CMK (cell line): ENCODE data around the gene RCHY1.
"Not testable (repeated sequence)": the region's sequence is repeated elsewhere in the genome, so short reads cannot be mapped to it uniquely, and the experiment has no call there.

Experiments used
- DNase-seq: peaks from one replicate; pipeline ENCODE4 v3.0.0-alpha.2; 2010; ENCODE audit warnings: low read depth

RCHY1 gene

DNA sequence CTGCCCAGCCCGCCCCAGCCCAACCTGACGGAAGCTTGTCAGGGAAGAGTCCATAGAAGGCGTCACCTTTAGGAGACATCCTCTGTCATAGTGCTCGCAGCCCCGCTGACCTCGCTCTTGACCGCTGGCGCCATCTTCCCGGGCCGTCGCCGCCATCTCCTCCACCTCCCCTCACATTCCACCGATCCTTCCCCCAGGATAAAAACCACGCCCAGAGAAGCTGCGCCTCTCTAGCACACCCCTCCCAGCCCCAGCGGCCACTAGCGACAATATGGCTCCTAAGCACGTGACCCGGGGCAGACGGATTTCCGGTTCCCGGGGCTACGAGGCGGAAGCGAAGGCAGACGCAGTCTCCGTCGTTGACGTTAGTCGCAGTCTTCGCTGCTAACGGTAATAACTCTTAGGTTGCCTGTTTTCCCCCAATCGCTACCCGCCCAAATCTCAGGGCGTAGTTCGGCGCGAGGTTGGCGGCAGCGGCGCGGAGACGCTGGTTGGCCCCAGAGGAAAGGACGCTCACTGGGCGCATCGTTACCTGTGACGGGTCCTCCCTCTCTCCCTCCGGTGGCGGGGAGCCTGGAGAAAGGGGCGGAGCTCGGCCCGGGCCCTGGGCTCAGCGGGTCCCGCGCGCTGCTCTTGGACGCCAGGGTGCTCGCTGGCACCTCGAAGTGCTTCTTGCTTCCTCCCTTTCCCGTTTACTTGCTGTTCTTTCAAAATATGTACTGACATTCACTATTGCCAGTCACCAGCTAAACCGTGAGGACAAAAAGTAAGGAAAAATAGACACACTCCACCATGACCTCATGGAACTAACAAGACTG lies at the start of gene RCHY1, which contains the start of gene THAP6:
Gene RCHY1 (minus strand): TSS at position 273 of the 818 bp plus-strand sequence. CDS start 117 bp downstream, at position 156.
Gene THAP6 (plus strand): TSS at position 343 of the 818 bp plus-strand sequence. CDS start 980 bp downstream, outside the sequence.
- DNase-seq, result peak; percentile 80

DNA sequence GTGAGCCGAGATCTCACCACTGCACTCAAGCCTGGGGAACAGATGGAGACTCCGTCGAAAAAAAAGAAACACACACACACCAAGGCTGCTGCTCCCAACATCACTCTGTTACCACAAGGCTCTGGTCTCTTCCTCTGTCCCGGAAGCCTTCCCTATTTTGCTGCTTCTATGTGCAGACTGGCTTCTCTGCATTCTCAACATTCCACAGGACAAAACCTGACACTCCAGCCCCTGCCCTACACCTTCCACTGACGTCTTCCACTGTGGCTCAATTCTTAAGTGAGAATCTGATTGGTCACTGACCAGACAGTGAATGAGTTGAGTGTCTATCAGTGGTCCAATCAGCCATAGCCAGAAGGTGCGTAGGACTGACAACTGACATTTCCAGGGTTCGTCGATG lies 47.6 kb upstream of the RCHY1 start:
- DNase-seq, result no peak

DNA sequence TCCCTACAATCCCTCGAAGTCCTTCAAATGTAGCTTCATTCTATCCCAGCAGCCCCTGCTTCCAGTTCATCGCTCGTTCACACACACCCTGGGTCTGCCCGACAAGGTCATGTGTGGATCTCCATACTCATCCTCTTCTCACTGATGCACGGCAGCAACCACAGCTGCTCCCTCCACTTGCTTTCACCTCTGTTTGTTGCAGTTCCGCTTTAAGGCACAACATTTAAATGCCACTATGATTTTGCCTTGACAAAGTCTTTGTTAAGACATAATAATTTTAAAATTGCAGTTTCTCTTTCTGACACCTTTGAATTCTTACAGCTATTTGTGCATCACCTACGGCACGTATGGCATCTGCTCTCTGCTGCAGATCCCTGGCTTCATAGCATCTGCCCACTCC lies 43.5 kb upstream of the RCHY1 start:
- no peak for DNase-seq

DNA sequence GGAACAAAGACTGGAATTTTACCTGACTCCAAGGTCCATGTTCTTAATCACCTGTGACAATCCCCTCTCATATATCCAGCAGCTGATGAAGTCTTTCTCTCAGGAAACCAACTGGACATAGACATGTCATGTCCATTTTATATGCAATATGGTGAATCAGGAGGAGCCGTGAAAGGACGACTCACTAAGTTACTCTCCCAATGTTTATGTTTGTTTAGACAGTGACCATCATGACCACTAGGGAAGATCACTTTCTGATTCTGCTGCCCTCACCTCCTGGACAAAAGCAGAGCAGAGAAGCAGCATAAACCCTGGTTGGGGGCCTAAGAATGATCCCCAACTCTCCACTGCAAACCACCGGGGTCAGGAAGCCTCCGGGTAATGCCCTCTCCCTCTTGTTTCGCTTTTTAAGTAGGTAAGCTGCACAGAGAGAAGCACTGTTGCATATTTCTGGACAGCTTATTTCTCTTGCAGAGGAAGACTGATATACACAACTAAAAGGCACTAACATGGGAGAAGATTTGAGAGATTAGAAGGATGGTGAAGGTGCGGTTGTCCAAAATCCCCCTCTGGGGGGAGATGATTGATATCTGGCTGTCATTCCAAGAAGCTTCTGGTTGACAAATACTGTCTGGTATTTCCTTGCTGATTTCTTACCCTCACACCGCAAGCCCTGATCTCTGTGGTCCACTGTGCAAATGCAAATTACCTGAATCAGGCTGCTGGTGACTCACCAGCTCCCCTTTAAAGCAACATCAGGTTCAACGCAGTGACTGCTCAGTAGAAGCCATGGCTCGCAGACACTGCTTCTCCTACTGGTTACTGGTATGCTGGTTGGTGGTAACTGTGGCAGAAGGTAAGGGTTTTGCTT lies 41.3 kb upstream of the RCHY1 start, which contains the start of gene ODAPH:
Gene ODAPH (plus strand): TSS at position 773 of the 871 bp plus-strand sequence. CDS start 17 bp downstream, at position 790.
- no peak for DNase-seq

DNA sequence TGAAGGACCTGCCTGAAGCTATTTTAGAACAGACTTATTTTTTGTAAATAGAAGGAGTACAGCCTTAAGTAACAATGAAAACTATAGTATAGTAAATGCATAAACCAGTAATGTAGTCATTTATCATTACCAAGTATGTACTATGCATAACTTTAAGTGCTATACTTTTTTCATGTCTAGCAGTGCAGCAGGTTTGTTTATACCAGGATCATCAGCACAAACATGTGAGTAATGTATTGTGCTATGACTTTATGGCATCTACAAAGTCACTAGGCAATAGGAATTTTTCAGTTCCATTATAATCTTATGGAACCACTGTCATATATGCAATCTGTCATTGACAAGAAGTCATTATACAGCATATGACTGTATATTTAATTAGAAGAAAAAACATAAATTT lies 38.2 kb upstream of the RCHY1 start:
- DNase-seq, result no peak

DNA sequence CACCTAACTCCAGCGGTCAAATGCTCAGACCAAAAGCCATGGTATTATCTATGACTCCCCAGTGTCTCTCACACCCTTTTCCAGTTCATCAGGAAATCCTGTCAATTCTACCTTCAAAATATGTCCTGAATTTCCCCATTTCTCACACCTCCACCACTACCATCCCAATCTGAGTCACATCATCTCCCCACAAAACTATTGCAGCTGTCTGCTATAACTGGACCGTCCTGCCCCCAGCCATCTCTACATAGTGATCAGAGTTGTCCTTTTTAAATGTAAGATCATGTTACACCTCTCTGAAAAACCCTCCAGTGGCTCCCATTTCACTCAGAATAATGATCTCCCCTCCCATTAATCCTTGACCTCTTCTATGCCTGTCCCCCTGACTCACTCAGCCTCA lies 34.8 kb upstream of the RCHY1 start:
- DNase-seq, result no peak

DNA sequence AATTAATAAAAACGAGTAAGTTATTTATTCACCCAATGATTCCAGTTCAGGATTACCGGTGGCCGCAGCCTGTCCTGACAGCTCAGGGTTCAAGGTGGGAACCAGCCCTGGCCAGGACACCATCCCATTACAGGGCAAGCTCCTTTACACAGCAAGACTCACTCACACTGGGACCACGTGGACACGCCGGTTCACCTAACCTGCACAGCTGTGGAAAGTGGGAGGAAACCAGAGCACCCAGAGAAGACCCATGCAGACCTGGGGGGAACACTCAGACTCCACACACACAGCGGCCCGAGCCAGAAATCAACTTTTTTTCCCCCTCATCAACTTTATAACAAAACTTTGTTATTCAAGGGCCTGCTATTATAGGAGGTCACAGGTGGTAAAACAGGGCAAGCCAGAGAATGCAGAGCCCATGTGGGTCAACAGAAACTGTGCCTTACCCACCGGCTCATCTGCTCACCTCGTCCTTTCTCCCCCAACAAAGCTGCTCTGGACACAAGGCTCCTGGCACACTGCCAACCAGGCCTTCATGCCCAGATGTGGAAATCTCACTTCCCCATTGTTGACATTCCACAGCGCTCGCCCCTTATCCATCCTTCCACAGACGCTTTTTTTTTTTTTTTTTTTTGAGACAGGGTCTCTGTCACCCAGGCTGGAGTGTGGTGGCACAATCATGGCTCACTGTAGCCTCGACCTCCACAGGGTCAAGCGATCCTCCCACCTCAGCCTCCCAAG lies 33.6 kb upstream of the RCHY1 start:
- DNase-seq, result no peak

DNA sequence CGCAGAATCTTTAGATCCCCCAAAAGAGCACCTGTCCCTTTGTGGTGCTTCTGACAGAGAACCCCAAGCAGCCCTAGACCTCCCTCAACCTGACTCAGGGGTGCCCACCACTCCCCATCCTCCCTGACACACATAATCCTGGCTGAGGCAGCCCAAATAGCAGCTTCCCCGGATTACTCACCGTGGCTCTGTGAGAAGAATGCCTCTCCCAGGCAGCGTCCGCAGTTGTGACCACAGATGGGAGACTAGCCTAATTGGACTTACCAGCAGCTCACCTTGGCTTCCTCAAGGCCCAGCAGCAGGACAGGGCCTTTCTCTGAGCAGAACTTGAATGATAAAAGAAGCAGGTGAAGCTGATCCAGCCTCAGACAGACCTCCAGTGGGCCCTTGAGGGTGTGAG lies 31.3 kb upstream of the RCHY1 start:
- no peak for DNase-seq

DNA sequence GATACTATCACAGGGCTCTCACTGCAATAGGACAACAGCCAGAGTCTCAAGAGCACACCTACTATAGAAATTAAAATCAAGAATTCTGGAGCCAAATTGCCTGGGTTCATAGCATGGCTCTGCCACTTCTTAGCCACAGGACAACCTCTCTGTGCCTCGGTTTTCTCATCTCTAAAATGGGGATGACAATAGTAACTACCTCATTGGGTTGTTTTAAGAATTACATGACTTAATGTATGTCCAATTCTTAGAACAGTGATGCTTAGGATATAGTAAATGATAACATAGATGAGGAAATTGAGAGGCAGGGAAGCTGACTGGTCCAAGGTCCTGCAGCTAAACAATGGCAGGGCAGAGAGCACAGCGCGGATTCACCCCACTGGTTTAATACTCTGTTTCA lies 30.7 kb upstream of the RCHY1 start:
- no peak for DNase-seq

DNA sequence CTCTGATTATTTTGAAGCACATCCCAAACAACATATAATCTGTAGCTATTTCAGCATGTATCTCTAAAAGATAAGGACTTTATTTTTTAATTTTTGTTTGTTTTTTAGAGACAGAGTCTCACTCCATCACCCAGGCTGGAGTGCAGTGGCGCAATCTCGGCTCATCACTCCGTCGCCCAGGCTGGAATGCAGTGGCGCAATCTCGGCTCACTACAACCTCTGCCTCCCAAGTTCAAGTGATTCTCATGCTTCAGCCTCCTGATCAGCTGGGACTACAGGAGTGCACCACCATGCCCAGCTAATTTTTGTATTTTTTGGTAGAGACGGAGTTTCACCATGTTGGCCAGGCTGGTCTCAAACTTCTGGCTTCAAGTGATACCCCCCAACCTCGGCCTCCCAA lies 30.0 kb upstream of the RCHY1 start:
- DNase-seq, result not testable (repeated sequence)

DNA sequence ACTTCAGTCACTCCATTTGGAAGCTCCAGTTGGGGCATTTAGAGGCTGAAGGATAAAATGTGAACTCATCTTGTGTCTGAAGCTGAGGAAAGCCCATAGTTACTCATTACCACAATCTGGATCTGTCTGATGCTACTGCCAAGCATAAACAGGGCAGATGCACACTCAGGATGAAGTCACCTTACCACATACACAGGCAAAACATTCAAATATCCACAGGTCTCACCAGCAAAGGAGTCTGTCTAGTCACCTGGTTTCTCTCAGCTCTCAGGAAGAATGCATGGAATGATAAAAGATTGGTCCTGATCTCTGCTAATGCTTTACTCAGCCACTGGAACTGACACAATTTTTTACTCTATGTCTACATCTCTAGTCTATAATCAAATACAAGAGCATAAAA lies 28.6 kb upstream of the RCHY1 start:
- DNase-seq, result no peak

DNA sequence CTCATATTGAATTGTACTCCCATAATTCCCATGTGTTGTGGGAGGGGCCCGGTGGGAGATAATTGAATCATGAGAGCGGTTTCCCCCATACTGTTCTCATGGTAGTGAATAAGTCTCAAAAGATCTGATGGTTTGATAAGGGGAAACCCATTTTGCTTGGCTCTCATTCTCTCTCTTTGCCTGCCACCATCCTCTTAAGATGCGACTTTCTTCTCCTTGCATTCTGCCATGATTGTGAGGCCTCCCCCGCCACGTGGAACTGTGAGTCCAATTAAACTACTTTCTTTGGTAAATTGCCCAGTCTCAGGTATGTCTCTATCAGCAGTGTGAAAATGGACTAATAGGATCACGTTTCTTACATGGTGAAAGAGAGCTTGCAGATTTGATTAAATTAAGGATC lies 23.1 kb upstream of the RCHY1 start:
- not testable (repeated sequence) for DNase-seq

DNA sequence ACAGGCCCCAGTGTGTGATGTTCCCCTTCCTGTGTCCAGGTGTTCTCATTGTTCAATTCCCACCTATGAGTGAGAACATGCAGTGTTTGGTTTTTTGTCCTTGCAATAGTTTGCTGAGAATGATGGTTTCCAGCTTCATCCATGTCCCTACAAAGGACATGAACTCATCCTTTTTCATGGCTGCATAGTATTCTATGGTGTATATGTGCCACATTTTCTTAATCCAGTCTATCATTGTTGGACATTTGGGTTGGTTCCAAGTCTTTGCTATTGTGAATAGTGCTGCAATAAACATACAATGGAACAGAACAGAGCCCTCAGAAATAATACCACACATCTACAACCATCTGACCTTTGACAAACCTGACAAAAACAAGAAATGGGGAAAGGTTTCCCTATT lies 19.7 kb upstream of the RCHY1 start:
- not testable (repeated sequence) for DNase-seq

DNA sequence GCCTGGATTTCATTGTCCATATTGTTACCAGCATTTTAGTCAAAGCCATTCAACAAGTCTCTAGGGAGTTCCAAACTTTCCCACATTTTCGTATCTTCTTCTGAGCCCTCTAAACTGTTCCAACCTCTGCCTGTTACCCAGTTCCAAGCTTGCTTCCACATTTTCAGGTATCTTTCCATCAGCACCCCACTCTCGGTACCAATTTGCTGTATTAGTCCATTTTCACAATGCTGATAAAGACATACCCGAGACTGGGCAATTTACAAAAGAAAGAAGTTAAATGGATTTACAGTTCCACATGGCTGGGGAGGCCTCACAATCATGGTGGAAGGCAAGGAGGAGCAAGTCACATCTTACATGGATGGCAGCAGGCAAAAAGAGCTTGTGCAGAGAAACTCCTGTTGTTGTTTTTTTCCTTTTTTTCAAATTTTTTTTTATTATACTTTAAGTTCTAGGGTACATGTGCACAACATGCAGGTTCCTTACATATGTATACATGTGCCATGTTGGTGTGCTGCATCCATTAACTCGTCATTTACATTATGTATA lies 19.2 kb upstream of the RCHY1 start:
- DNase-seq, result not testable (repeated sequence)

DNA sequence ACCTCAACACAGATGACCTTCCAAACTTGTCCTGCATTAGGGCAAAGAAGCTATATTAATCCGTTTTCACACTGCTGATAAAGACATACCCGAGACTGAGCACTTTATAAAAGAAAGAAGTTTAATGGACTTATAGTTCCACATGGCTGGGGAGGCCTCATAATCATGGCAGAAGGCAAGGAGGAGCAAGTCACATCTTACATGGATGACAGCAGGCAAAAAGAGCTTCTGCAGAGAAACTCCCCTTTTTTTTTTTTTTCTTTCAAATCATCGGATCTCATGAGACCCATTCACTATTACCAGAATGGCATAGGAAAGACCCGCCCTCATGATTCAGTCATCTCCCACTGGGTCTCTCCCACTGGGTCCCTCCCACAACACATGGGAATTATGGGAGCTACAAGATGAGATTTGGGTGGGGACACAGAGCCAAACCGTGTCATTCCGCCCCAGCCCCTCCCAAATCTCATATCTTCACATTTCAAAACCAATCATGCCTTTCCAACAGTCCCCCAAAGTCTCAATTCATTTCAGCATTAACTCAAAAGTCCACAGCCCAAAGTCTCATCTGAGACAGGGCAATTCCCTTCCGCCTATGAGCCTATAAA lies 17.4 kb upstream of the RCHY1 start:
- not testable (repeated sequence) for DNase-seq

DNA sequence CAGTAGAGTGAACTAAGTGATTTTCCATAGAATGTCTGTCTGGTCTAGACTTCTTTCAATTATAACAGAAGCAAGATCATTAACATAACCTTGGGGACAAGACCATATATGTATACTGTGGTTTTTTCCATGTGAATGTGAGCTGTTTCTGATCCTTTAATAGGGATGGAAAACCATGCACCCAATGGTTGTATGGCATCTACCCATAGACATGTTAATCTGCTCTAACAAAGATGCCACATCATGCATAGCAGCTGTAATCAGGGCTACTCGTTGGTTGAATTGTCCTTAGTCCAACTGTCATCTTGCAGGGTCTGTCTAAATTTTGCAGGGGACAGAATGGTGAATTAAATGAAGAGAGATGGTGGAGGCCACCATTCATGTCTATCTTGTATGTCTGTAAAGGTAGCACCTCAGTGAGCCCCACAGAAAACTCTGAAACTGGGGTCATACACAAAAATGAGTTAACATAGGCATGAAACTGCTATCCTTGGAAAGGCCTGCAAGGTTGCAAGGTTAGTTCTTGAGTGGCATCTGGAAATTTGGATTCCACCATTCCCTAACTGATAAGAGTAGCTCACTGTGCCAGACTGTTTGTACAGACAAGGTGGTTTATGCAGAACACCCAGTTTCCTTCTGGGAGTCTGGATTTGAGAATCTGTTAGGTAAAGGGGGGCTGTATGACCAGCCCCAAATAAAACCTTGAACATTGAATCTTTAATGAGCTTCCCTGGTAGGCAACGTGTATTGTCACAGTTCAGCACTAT lies 16.5 kb upstream of the RCHY1 start:
- no peak for DNase-seq

DNA sequence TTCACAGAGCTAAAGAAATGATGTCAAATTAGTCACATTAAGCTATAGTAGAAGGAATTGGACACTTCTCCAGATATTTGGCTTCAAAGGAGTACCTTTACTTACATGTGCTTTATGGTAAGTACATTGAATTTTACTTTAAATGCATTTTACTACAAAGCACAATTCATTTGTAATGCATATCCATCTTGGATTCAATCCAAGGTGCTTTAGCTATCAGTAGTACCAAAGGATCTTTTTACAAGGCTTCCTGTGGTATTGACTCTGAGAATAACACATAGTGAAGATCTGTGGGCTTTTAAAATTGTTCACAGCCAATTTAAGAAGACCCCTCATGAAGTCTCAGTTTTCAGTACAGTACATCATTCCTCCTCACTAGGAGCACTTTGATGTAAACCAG lies 13.3 kb upstream of the RCHY1 start:
- DNase-seq, result no peak

DNA sequence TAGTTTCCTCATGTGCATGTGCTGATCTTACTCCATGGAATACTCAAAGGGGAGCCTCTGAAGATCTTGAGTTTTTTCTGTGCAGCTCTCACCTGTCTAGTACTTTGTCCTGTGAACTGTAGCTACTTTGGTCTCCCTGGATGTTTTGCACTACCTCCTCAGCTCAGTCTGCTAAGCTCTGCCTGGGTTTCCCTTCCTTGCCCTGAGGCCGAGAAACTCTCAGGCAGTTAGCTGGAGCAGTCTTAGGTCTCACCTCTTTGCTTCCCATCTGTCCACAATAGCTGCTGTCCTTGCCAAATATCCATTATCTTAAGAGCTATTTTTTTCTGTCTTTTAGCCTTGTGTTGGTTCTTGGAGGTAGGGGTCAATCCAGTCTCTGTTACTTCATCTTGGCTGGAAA lies 11.7 kb upstream of the RCHY1 start:
- no peak for DNase-seq

DNA sequence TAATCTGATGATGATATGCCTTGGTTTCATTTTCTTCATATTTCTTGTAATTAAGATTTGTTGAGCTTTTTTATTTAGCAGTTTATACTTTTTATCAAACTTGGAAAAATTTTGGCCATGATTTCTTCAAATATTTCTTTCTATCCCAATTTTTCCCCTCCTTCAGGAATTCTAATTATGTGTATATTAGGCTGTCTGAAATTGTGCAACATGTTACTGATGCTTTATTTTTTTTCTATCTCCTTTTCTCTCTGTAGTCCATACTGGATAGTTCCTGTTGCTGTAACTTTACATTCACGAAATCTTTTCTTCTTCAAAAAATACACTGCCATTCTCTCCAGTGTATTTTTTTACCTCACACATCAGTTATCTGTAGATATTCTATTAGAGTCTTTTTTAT lies 10.9 kb upstream of the RCHY1 start:
- no peak for DNase-seq

DNA sequence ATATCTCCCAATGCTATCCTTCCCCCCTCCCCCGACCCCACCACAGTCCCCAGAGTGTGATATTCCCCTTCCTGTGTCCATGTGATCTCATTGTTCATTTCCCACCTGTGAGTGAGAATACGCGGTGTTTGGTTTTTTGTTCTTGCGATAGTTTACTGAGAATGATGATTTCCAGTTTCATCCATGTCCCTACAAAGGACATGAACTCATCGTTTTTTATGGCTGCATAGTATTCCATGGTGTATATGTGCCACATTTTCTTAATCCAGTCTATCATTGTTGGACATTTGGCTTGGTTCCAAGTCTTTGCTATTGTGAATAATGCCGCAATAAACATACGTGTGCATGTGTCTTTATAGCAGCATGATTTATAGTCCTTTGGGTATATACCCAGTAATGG lies 5.2 kb upstream of the RCHY1 start:
- not testable (repeated sequence) for DNase-seq

DNA sequence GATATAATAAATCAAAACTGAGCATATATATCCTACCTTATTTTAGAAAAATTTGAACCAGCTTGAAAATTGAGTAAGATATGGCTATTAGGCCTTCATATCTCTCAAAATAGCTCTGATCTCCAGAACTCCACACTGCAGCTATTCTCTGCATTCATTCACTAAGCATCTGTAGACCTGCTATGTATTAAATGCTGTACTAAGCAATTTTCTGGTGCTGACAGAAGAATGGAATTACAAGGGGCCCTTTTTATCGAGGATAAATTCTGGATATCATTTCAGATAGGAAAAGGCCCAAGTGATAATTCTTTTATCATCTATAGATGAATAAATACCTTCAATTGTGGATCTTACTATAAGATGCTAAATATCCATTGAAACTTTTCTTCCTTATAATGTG lies 1.9 kb upstream of the RCHY1 start:
- no peak for DNase-seq
